ENCODE measurements around the gene GSS.

The GSS gene

DNA sequence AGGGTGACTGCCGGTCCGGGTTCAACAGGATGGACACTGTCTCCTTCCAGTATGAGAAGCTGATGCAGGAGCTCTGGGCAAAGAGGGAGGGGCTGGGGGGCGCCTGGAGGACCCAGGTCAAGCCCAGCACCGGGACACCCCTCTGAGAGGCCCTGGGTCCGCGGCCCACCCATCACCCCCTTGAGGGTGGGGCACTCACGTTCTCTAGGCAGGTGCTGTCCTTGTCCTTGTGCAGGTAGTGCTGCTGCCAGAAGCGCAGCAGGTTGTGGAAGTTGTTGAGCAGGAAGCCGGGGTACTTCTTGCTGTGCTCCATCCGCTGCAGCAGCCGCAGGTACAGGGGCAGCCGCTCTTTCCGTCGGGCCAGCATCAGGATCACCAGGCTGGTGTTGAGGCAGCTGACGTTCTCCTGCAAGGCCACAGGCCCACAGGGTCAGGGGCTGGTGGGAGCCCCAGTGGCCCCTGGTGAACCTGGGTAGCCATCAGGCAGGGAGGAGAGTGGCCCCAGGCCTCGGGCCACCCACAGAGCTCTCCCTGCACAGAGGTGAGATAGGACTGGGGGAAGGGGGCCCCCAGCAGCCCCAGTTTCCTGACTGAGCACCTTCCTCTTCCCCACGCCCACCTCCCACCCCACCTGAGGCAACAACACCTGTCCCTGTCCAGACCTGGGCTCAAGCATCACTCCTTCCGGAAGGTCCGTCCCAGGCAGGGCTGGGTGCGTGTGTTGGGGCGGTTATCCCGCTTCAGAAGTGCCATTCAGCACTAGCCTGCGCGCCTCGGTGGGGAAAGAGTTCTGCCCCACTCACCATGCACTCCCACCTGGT lies 47.8 kb upstream of the GSS start:
- Histone ChIP-seq H3K27me3 (ENCODE audit: control insufficient read depth in 1 of 2, insufficient read depth in 1 of 2, low read length in 2 of 2) (no peaks in the 10 kb centered on the region), H3K18ac (ENCODE audit: low read depth in 1 of 2, low read length in 2 of 2) (no peak overlapping the region), H2BK15ac (ENCODE audit: low read depth, poor library complexity, severe bottlenecking) (no peak overlapping the region), H2AK5ac (ENCODE audit: low read length, severe bottlenecking) (no peak overlapping the region), H3K23ac (ENCODE audit: low read length in 2 of 2) (no peak overlapping the region), H3K4me2 (ENCODE audit: low read length, poor library complexity, severe bottlenecking) (no peak overlapping the region), H3K9ac (ENCODE audit: low read length) (no peak overlapping the region), H3K14ac (ENCODE audit: low read length in 2 of 2) (no peak overlapping the region), H3K27ac (ENCODE audit: low read length, poor library complexity, severe bottlenecking) (no peak overlapping the region), H2BK12ac (ENCODE audit: low read length in 2 of 2) (no peak overlapping the region), H4K91ac (ENCODE audit: low read length) (no peak overlapping the region), H3K9me3 (ENCODE audit: control insufficient read depth, low read length) (no peaks in the 10 kb centered on the region), H3K79me1 (replicated peaks; ENCODE audit: low read length, poor library complexity, severe bottlenecking) (peaks cover 39% of the 10 kb centered on the region), H3K4me3 (ENCODE audit: insufficient read depth in 1 of 2, low read depth in 1 of 2, low read length in 2 of 2) (no peak overlapping the region), H2AFZ (ENCODE audit: low read depth, low read length) (no peak overlapping the region), H3K4me1 (ENCODE audit: control insufficient read depth, insufficient read depth, low read depth, low read length) (peaks cover 11% of the 10 kb centered on the region), H2BK5ac (ENCODE audit: low read depth, low read length, poor library complexity, severe bottlenecking) (no peak overlapping the region), H2BK120ac (ENCODE audit: low read depth, low read length) (no peak overlapping the region), H3K4ac (ENCODE audit: low read depth in 1 of 2, low read length in 2 of 2) (no peak overlapping the region), H3K36me3 (ENCODE audit: control insufficient read depth in 1 of 2, insufficient read depth in 2 of 2, low read depth in 1 of 2, low read length in 2 of 2) (peaks cover 97 to 99% of the 10 kb centered on the region in 2 experiments), H4K8ac (ENCODE audit: low read length) (no peak overlapping the region)
- DNase-seq: no peak
- 98% methylated on average over 22 of the region's 25 CpGs for WGBS

DNA sequence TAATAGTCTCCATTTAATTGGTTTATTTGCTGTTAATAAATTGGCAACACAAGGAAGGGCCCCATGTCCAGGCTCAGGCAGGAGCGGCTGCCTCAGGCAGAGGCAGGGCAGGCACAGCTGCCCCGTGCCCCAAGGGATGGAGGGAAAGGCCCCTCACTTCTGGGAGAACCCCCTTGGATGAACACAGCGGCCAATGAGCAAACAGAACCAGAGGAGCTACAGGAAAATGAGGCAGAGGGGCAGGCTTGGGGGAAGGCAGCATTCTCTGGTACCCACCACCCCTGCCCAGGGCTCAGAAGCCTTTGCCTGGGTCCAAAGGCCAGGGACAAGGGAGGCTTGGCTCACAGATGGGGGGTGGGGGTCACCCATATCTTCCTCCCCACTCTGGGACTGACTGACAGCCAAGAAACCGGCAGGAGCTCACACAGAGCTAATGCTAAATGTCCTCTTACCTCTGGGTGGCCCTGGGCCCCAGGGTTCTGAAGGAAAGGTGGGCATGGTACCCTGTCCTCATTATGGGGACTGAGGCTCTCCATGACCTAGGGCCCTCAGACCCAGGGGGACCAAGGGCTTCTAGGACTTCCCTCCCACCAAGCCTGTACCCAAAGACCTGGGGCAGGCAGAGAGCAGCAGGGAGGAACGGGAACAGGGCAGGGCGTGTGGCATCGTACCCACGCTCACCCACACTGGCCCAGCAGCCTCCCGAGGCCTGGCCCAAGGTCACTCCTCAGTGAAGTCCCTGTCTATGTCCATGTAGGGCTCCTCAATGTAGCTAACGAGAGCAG lies 47.0 kb upstream of the GSS start:
- Histone ChIP-seq H3K27me3 (ENCODE audit: control insufficient read depth in 1 of 2, insufficient read depth in 1 of 2, low read length in 2 of 2) (no peaks in the 10 kb centered on the region), H2AK5ac (ENCODE audit: low read length, severe bottlenecking) (no peak overlapping the region), H3K14ac (ENCODE audit: low read length in 2 of 2) (no peak overlapping the region), H2BK5ac (ENCODE audit: low read depth, low read length, poor library complexity, severe bottlenecking) (no peak overlapping the region), H2BK120ac (ENCODE audit: low read depth, low read length) (no peak overlapping the region), H3K4me3 (ENCODE audit: insufficient read depth in 1 of 2, low read depth in 1 of 2, low read length in 2 of 2) (no peak overlapping the region), H3K4ac (ENCODE audit: low read depth in 1 of 2, low read length in 2 of 2) (no peak overlapping the region), H4K91ac (ENCODE audit: low read length) (no peak overlapping the region), H3K18ac (ENCODE audit: low read depth in 1 of 2, low read length in 2 of 2) (no peak overlapping the region), H3K9me3 (ENCODE audit: control insufficient read depth, low read length) (no peaks in the 10 kb centered on the region), H3K36me3 (ENCODE audit: control insufficient read depth in 1 of 2, insufficient read depth in 2 of 2, low read depth in 1 of 2, low read length in 2 of 2) (peaks cover 97 to 99% of the 10 kb centered on the region in 2 experiments), H3K23ac (ENCODE audit: low read length in 2 of 2) (no peak overlapping the region), H2BK15ac (ENCODE audit: low read depth, poor library complexity, severe bottlenecking) (no peak overlapping the region), H2BK12ac (ENCODE audit: low read length in 2 of 2) (no peak overlapping the region), H2AFZ (ENCODE audit: low read depth, low read length) (no peak overlapping the region), H3K27ac (ENCODE audit: low read length, poor library complexity, severe bottlenecking) (no peak overlapping the region), H4K8ac (ENCODE audit: low read length) (no peak overlapping the region), H3K79me1 (replicated peaks; ENCODE audit: low read length, poor library complexity, severe bottlenecking) (peaks cover 32% of the 10 kb centered on the region), H3K4me2 (ENCODE audit: low read length, poor library complexity, severe bottlenecking) (no peak overlapping the region), H3K4me1 (ENCODE audit: control insufficient read depth, insufficient read depth, low read depth, low read length) (peaks cover 9% of the 10 kb centered on the region), H3K9ac (ENCODE audit: low read length) (no peak overlapping the region)
- 95% methylated on average over 10 of the region's 10 CpGs for WGBS
- DNase-seq: no peak

DNA sequence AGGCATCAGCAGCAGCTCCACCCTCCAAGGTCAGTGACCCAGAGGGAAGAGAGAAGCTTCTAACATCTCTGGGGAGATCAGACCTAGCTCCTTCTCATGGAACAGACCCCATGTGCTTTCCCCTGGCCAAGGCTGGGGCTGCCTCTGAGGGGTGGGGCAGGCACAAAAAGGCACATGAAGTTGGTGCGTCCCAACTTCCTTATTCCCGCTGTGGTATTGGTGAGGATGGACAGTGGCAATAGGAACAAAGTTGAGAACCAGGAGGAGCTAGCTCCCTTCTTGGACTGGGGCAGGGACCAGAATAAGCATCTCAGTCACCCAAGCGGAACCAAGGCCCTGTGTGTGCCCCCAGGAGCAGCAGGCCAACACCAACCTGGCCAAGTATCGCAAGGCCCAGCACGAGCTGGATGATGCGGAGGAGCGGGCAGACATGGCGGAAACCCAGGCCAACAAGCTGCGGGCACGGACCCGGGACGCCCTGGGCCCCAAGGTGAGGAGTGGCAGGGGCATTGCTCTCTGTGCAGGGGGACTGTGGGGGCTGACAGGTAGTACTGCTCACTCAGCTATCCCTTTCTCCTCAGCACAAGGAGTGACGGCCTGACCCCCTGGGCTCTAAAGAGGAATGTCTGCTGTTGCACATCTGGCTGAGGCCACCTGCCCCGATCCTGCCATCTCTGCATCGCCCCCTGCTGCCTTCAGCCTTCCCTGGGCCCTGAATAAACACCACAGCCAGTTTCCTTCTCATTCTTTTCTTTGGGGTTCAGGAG lies 46.2 kb upstream of the GSS start:
- H4K91ac ChIP-seq (ENCODE audit: low read length): no peak overlapping the region
- DNase-seq: no peak
- no peaks in the 10 kb centered on the region for H3K27me3 ChIP-seq (ENCODE audit: control insufficient read depth in 1 of 2, insufficient read depth in 1 of 2, low read length in 2 of 2)
- no peak overlapping the region for H3K4me3 ChIP-seq (ENCODE audit: insufficient read depth in 1 of 2, low read depth in 1 of 2, low read length in 2 of 2)
- H2BK15ac ChIP-seq (ENCODE audit: low read depth, poor library complexity, severe bottlenecking): no peak overlapping the region
- peaks cover 9% of the 10 kb centered on the region for H3K4me1 ChIP-seq (ENCODE audit: control insufficient read depth, insufficient read depth, low read depth, low read length)
- H3K23ac ChIP-seq (ENCODE audit: low read length in 2 of 2): no peak overlapping the region
- no peak overlapping the region for H2BK5ac ChIP-seq (ENCODE audit: low read depth, low read length, poor library complexity, severe bottlenecking)
- H3K36me3 ChIP-seq (ENCODE audit: control insufficient read depth in 1 of 2, insufficient read depth in 2 of 2, low read depth in 1 of 2, low read length in 2 of 2): peaks cover 91 to 100% of the 10 kb centered on the region in 2 experiments
- H2BK12ac ChIP-seq (ENCODE audit: low read length in 2 of 2): no peak overlapping the region
- no peak overlapping the region for H4K8ac ChIP-seq (ENCODE audit: low read length)
- H3K4me2 ChIP-seq (ENCODE audit: low read length, poor library complexity, severe bottlenecking): no peak overlapping the region
- peaks cover 29% of the 10 kb centered on the region for H3K79me1 ChIP-seq (replicated peaks; ENCODE audit: low read length, poor library complexity, severe bottlenecking)
- H3K27ac ChIP-seq (ENCODE audit: low read length, poor library complexity, severe bottlenecking): no peak overlapping the region
- H3K9me3 ChIP-seq (ENCODE audit: control insufficient read depth, low read length): no peaks in the 10 kb centered on the region
- no peak overlapping the region for H2BK120ac ChIP-seq (ENCODE audit: low read depth, low read length)
- no peak overlapping the region for H2AFZ ChIP-seq (ENCODE audit: low read depth, low read length)
- H3K9ac ChIP-seq (ENCODE audit: low read length): no peak overlapping the region
- H3K18ac ChIP-seq (ENCODE audit: low read depth in 1 of 2, low read length in 2 of 2): no peak overlapping the region
- H3K4ac ChIP-seq (ENCODE audit: low read depth in 1 of 2, low read length in 2 of 2): no peak overlapping the region
- 97% methylated on average over 15 of the region's 15 CpGs for WGBS
- H2AK5ac ChIP-seq (ENCODE audit: low read length, severe bottlenecking): no peak overlapping the region
- no peak overlapping the region for H3K14ac ChIP-seq (ENCODE audit: low read length in 2 of 2)

All from mesenchymal stem cell (in vitro differentiated cells and primary cell).